Esophagus muscularis mucosa (tissue), 3 donors: ENCODE results near the gene NFATC3.

Source experiments
- POLR2A ChIP-seq: fragments of 450-650 bp; IDR thresholded peaks from one replicate; pipeline ENCODE4 v1.6.1; 2017; ENCODE audit warnings: antibody characterized with exemption, moderate library complexity, mild to moderate bottlenecking, low read depth
- POLR2AphosphoS5 ChIP-seq, 2 donors: sonication (generic); formaldehyde crosslinking; IDR thresholded peaks; one replicate each; pipeline ENCODE4 v1.6.1; 2017; ENCODE audit warnings: antibody characterized with exemption in 2 of 2
- TF ChIP-seq, protein P1 (sequence below), 3 experiments: fragments of 200-600 bp in 2 of 3; fragments of 450-650 bp in 1 of 3; sonication (generic) in 2 of 3; IDR thresholded peaks; one replicate each; pipeline ENCODE4 v1.5.1; 2017 to 2019; ENCODE audit warnings: antibody characterized with exemption in 3 of 3, mild to moderate bottlenecking in 2 of 3, moderate library complexity in 1 of 3

GRCh38 chr16:68235887-68236136 is 150.6 kb downstream of the NFATC3 start, which contains the start of gene ESRP2:
- TF ChIP-seq, protein P1, sequence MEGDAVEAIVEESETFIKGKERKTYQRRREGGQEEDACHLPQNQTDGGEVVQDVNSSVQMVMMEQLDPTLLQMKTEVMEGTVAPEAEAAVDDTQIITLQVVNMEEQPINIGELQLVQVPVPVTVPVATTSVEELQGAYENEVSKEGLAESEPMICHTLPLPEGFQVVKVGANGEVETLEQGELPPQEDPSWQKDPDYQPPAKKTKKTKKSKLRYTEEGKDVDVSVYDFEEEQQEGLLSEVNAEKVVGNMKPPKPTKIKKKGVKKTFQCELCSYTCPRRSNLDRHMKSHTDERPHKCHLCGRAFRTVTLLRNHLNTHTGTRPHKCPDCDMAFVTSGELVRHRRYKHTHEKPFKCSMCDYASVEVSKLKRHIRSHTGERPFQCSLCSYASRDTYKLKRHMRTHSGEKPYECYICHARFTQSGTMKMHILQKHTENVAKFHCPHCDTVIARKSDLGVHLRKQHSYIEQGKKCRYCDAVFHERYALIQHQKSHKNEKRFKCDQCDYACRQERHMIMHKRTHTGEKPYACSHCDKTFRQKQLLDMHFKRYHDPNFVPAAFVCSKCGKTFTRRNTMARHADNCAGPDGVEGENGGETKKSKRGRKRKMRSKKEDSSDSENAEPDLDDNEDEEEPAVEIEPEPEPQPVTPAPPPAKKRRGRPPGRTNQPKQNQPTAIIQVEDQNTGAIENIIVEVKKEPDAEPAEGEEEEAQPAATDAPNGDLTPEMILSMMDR (IDR thresholded peaks at IDR 0.05), result no peak
- no peak for TF ChIP-seq POLR2AphosphoS5 (IDR thresholded peaks at IDR 0.05)
- TF ChIP-seq POLR2A, result no peak
